Measurements from ENCODE around the gene SP3. TPM values are rescaled to one million over a fixed set of nuclear protein-coding genes. Genes with fewer than 3 reads are reported as not detected.
A peak's percentile ranks its signal among the peaks of the same experiment; 100 is the strongest.

SP3 gene
- total and polyA plus RNA-seq, 12 donors, result 8.6 to 45.7 (median 40.7) TPM

DNA sequence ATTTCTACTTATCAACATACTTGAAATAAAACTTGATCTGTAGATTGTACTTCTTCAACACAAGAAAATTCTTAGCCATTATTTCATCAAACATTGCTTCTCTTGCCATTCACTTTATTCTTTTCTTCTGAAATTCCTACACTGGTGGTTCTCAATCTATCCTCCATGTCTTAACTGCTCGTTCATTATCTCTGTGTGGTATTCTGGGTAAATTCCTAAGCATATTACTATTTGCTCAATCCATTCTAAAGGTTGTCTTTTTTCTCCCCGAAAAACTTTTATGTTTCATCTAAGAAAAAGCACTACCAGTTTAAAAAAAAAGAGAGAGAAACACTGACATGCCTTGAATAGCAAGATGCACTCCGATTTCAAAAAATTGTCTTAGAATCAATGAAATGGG, 18.0 kb downstream of the SP3 start:
- intact Hi-C loops (cut with DNase I), result no loop called here
- H3K27me3 ChIP-seq, result no peaks in the 10 kb centered on the region
- H3K4me3 ChIP-seq, result no peak overlapping the region
- DNase-seq (no peak), ATAC-seq (no peak)
- WGBS, 2 donors, result 64 to 71% methylated on average over 3 of the region's 3 CpGs
- H3K27ac ChIP-seq, result no peak overlapping the region
- H3K36me3 ChIP-seq, result peaks cover 0 to 18% (median 0%) of the 10 kb centered on the region in 9 donors
- TF ChIP-seq, protein P1, sequence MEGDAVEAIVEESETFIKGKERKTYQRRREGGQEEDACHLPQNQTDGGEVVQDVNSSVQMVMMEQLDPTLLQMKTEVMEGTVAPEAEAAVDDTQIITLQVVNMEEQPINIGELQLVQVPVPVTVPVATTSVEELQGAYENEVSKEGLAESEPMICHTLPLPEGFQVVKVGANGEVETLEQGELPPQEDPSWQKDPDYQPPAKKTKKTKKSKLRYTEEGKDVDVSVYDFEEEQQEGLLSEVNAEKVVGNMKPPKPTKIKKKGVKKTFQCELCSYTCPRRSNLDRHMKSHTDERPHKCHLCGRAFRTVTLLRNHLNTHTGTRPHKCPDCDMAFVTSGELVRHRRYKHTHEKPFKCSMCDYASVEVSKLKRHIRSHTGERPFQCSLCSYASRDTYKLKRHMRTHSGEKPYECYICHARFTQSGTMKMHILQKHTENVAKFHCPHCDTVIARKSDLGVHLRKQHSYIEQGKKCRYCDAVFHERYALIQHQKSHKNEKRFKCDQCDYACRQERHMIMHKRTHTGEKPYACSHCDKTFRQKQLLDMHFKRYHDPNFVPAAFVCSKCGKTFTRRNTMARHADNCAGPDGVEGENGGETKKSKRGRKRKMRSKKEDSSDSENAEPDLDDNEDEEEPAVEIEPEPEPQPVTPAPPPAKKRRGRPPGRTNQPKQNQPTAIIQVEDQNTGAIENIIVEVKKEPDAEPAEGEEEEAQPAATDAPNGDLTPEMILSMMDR (IDR thresholded peaks at IDR 0.05), result no peak
- H3K4me1 ChIP-seq, result peaks cover 0 to 90% (median 64%) of the 10 kb centered on the region in 9 donors
- no peaks in the 10 kb centered on the region for H3K9me3 ChIP-seq

DNA sequence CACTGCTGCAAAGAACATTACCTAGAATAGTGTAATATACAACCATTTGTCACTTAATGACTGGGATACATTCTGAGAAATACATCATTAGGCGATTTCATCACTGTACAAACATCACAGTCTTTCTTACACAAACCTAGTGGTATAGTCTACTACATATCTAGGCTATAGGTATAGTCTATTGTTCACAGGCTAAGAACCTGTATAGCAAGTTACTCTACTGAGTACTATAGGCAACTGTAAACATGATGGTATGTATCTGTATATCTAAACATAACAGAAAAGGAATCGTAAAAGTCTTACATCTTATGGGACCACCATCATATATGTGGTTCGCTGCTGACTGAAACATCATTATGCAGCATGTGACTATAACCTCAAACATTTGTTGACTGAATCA, 21.4 kb downstream of the SP3 start:
- H3K36me3 ChIP-seq, result peaks cover 0 to 3% (median 0%) of the 10 kb centered on the region in 9 donors
- peaks cover 0 to 90% (median 57%) of the 10 kb centered on the region in 9 donors for H3K4me1 ChIP-seq
- 95% methylated on average over 3 of the region's 3 CpGs for WGBS, 2 donors
- ATAC-seq (no peak), DNase-seq (no peak)
- no peak overlapping the region for H3K27ac ChIP-seq
- no peaks in the 10 kb centered on the region for H3K9me3 ChIP-seq
- intact Hi-C loops (cut with DNase I), result no loop called here
- H3K27me3 ChIP-seq, result no peaks in the 10 kb centered on the region
- H3K4me3 ChIP-seq, result no peak overlapping the region
- TF ChIP-seq, protein P1 (IDR thresholded peaks at IDR 0.05), result no peak

DNA sequence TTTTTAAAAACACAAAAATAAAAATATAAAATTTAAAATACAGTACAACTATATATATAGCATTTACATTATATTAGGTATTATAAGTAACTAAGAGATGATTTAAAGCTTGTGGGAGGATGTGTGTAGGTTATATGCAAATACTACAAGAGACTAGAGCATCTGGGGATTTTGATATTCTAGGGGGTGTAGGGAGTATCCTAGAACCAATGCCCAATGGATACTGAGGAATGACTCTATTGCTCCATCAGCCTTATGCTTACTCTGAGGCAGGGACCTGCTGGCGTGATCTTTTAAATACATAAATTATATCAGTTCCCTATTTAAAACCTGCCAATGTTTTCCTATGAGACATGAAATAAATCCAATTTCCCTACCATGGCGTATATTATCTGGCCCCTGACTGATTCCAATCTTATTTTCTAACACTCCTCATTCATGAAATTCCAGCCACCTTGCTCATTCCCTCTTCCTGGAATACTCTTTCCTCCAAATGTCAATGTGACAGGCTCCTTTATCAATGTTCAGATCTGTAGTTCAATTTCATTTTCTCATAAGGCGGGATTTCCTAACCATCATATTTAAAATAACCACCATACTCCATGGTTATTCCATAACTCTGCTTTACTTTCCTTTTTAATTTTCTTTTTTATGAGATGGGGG, 22.2 kb downstream of the SP3 start:
- intact Hi-C loops (cut with DNase I), result no loop called here
- Histone ChIP-seq H3K4me3 (no peak overlapping the region), H3K4me1 (peaks cover 0 to 90% (median 58%) of the 10 kb centered on the region in 9 donors), H3K27ac (no peak overlapping the region), H3K36me3 (peaks cover 0 to 3% (median 0%) of the 10 kb centered on the region in 9 donors), H3K9me3 (no peaks in the 10 kb centered on the region), H3K27me3 (no peaks in the 10 kb centered on the region)
- ATAC-seq, result no peak
- DNase-seq, result no peak
- TF ChIP-seq, protein P1 (IDR thresholded peaks at IDR 0.05), result no peak
- WGBS, 2 donors, result 94 to 95% methylated on average over 3 of the region's 3 CpGs

DNA sequence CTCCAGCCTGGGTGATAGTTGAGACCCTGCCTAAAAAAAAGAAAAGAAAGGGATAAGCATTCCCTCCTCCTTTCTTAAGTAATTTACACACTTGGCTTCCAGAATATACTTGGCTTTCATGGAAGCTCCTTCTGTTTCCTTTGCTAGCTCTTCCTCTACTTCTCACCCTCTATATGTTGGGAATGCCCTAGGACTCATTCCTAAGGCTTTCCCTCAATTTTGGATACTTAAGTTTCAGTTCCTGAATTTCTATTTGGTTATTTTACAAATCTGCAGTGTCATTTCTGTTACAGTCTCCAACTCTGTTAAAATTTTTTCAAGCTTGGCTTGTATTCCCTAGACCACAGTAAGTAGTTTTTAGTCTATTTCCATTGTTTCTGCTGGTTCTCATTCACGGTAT, 23.6 kb downstream of the SP3 start:
- H3K4me1 ChIP-seq, result peaks cover 0 to 90% (median 60%) of the 10 kb centered on the region in 9 donors
- peaks cover 0 to 3% (median 0%) of the 10 kb centered on the region in 9 donors for H3K36me3 ChIP-seq
- no peaks in the 10 kb centered on the region for H3K27me3 ChIP-seq
- no peak for DNase-seq
- peak overlapping the region in 1 of 10 donors; percentile 9 for H3K27ac ChIP-seq
- TF ChIP-seq, protein P1 (IDR thresholded peaks at IDR 0.05), result no peak
- intact Hi-C loops (cut with DNase I), result no loop called here
- H3K9me3 ChIP-seq, result no peaks in the 10 kb centered on the region
- 83 to 86% methylated on average over 1 of the region's 1 CpG for whole genome bisulfite sequencing, 2 donors
- ATAC-seq, result no peak
- no peak overlapping the region for H3K4me3 ChIP-seq

All from heart right ventricle (tissue), 16 donors.